ENCODE measurements around the gene LENG8.

DNA sequence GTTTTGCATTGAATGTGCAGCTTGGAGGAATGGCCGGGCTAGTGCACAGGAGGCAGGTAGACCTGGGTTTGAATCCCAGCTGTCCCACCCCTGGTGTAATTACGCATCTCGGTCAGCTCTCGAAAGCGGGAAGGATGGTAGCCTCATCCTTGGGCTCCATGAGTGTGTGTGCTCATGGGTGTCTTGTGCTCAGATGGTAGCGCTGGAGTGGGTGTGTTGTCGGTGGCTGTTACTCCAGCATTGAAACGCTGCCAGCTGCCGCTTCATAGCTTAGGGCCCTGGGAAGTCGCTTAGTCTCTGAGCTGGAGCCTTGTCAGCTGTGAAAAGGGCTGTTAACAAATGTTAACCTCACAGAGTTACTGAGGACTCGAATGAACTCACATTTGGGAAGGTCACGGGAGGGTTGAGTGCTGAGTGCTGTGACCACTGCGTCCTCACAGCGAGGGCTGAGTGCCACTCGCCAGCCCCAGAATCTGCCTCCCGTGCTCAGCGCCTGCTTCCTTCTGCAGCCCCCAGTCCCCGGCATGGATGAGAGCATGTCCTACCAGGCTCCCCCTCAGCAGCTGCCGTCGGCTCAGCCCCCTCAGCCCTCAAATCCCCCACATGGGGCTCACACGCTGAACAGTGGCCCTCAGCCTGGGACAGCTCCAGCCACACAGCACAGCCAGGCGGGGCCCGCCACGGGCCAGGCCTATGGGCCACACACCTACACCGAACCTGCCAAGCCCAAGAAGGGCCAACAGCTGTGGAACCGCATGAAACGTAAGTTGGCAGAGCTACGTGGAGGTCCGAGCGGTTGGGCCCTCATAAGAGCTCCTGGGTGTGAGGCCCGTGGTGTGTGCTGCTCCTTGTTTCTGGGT, 5.2 kb downstream of the LENG8 start:
- no peak for TF ChIP-seq POLR2AphosphoS5 (IDR thresholded peaks at IDR 0.05; ENCODE audit: borderline replicate concordance, low read depth, low read length)
- TF ChIP-seq FOXP2 (optimal IDR thresholded peaks at IDR 0.05; ENCODE audit: control extremely low read depth, extremely low read length, insufficient read depth), result no peak

Measured in SK-N-MC (cell line).